Peyer's patch (tissue), 4 donors: ENCODE data around the gene PLPP3.
"Not testable (repeated sequence)": the region's sequence is repeated elsewhere in the genome, so short reads cannot be mapped to it uniquely, and the experiment has no call there.

Experiments
- POLR2A ChIP-seq, 2 donors: fragments of 450-650 bp; IDR thresholded peaks; one replicate each; pipeline ENCODE4 v1.5.1; 2017; ENCODE audit warnings: antibody characterized with exemption in 2 of 2, mild to moderate bottlenecking in 2 of 2, moderate library complexity in 2 of 2
- TF ChIP-seq, protein P1 (sequence below), 6 experiments: fragments of 450-650 bp in 4 of 6; fragments of 200-600 bp in 2 of 6; sonication (generic) in 1 of 6; IDR thresholded peaks; one replicate each; pipeline ENCODE4 v1.5.1; 2017 to 2019; ENCODE audit warnings: antibody characterized with exemption in 6 of 6, mild to moderate bottlenecking in 3 of 6, moderate library complexity in 1 of 6

GRCh38 chr1:56610097-56610496 lies 30.7 kb upstream of the PLPP3 start:
- TF ChIP-seq, protein P1, sequence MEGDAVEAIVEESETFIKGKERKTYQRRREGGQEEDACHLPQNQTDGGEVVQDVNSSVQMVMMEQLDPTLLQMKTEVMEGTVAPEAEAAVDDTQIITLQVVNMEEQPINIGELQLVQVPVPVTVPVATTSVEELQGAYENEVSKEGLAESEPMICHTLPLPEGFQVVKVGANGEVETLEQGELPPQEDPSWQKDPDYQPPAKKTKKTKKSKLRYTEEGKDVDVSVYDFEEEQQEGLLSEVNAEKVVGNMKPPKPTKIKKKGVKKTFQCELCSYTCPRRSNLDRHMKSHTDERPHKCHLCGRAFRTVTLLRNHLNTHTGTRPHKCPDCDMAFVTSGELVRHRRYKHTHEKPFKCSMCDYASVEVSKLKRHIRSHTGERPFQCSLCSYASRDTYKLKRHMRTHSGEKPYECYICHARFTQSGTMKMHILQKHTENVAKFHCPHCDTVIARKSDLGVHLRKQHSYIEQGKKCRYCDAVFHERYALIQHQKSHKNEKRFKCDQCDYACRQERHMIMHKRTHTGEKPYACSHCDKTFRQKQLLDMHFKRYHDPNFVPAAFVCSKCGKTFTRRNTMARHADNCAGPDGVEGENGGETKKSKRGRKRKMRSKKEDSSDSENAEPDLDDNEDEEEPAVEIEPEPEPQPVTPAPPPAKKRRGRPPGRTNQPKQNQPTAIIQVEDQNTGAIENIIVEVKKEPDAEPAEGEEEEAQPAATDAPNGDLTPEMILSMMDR (IDR thresholded peaks at IDR 0.05): not testable (repeated sequence)
- not testable (repeated sequence) for TF ChIP-seq POLR2A (IDR thresholded peaks at IDR 0.05)
